Frontal cortex (tissue), 1 donor: Measurements from ENCODE around the gene GOLGA6B. TPM values are rescaled to one million over a fixed set of nuclear protein-coding genes. Genes with fewer than 3 reads are reported as not detected.

Experiments used
- small RNA-seq: library from RNA; depleted of rRNA; stranded (forward); fragments of <200 nt; gene quantifications from one replicate; pipeline ENCODE3, GENCODE V24; 2014
- total RNA-seq: library from RNA; depleted of rRNA; stranded (reverse); fragments of >200 nt; gene quantifications from one replicate; pipeline ENCODE4 v1.2.3, GENCODE V29; 2014

The GOLGA6B gene
- total RNA-seq, 1 donor from 2014 or later, result not detected

Small RNAs within 50 kb of the gene (small RNA-seq; reads per million reads assigned to genes)
- not detected for gene RN7SL853P

Other genes starting within 250 kb of the GOLGA6B start
- 31.4 TPM for gene ARIH1, start 180.4 kb upstream of the GOLGA6B start, total RNA-seq
- gene HIGD2B, start 31.5 kb downstream of the GOLGA6B start, total RNA-seq, result under 0.01 TPM
- gene BBS4, start 31.5 kb downstream of the GOLGA6B start, total RNA-seq, result 17.1 TPM
- gene ADPGK, start 129.1 kb downstream of the GOLGA6B start, total RNA-seq, result 35.5 TPM